Stimulated activated CD4-positive, alpha-beta T cell treated with anti-CD3 and anti-CD28 coated beads, Interleukin-4, amount 100 ng/mL, for 4 hours (primary cell): ENCODE measurements around the gene EDAR.

Experiments used
- DNase-seq, 2 experiments: peaks; one replicate each; pipeline ENCODE4 v3.0.0-alpha.2; 2020

EDAR gene

DNA sequence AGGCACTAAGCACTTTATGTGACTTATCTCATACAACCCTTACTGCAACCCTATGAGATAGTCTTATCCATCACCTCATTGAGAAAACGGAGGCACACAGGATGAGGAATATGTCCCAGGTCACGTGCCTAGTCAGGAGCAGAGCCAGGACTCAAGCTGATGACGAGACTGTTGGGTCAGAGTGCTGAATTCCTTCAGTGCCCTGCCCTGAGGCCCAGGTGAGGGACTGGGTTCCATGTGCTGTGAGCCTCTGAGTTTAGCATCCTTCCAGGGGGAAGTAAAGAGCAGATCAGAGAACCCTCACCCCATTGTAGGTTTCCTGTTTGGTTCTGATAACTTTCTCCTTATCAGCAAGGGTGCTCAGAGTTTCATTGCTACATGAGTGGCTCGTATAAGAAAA is 11.7 kb upstream of the EDAR start:
- DNase-seq, result no peak

- no peak for DNase-seq
These were observed 9.9 kb upstream of the EDAR start for GRCh38 chr2:108998911-108999310.

- no peak for DNase-seq
These were observed 5.2 kb upstream of the EDAR start for GRCh38 chr2:108994178-108994577.

DNA sequence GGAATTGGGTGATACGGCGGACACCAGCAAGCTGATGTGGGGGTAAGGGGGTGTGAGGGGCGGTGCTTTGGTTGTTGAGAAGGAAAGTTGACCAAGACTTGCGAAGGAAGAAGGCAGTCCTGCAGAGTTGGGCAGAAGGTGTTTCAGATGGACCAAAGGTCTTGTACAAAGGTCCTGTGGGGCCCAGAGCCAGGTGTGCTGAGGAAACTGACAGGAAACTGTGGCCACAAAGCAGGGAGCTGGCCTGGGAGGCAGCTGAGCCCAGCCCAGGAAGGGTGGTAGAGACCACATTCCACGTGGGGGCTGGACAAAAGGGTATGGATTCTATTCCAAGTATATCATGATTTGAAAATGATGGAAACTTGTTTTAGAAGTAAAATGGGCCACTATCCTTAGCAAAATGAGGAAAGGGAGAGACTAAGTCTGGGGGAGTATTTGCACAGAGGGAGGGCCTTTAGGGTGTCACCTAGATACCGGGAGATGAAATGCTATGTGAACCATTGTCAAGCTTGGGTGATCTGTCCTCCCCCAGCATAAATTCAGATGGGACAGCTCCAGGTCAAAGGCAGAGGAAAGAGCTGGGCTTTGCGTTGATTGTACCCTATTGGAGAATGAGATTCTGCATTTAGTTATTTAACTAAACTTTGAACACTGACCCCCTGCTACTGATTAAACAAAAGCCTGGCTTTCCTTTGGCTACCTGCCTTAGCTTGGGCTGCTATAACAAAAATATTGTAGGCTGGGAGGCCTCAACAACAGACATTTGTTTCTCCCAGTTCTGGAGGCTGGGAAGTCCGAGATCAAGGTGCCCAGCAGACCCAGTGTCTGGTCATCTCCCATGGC is 4.3 kb upstream of the EDAR start:
- DNase-seq, result no peak

DNA sequence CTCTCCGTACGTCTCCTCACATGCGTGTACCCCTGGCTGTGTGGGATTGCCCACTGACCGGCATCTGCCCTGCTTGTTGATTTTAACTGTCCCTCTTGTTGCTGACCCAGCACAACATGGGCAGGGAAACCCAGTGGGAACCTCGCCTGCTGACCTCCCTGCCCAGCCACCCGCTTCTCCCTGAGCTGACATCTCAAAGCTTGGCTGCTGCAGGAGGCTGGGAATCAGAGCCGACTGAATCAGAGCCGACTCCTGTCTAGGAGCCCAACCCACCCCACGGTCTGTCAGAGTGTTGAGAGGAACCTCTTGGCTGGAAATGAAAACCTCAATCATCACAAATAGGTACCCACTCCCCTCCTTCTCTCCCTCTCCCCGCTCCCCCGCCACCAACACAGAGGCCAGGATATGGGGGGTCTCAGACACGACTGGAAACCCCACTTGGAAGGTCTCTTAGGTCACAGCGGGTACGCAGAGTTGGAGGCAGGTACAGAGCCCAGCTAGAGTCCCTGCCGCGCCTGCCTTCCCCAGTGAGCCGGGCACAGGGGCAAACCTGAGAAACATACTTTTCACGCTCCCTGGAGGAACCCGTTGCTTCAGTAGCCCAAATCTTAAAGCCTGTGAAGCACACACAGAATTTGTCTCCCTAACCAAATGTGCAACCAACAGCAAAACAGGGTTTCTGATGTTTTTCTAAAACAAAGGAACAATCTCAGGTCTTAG is 784 bp downstream of the EDAR start:
- no peak for DNase-seq

DNA sequence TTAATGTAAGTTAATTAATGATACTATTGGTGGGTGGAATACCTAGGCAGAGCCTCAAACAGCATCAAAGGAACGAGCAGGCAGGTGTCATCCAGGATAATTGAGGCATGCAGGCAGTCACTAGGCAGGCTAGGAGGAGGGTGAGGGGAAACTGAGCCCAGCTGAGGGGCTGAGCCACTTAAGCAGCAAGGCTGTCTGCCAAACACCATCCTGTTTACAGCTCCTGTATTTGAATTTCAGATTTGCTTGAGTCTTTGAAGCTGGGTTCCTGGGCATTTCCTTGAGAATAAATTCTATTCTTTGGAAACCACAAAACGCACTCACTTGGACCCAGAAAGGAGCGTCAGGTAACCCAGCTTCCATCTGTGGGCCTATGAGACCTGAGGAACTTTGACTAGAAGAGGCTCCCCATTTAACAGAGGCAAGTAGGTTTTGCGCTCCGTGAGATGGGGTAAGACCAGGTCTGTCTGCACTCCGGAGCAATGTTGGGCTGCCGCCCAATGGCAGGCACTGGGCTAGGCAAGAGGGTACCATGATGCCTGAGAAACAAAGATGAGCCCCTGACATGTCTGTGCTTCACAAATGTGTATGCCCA is 2.0 kb downstream of the EDAR start:
- DNase-seq, result peak in 1 of 2 experiments; percentile 22

DNA sequence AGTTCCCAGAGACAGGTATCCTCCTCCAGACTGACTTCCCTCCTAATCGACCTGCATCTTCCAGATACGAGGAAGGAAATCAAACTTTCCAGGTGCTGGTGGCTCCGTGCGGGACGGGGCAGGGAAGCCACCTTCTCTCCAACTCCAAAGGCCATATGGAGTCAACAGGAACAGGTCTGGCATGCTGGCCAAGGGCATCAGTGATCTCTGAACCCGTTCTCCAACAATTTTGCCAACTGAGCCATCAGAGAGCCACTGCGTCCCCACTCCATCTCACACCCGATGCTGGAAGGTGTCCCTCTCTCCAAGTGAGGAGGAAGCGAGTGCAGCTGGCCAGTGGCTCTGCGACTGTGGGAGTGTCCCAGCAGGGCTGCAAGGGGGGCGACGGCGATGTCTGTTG is 5.4 kb downstream of the EDAR start:
- no peak for DNase-seq

GRCh38 chr2:108983061-108983460 is 6.0 kb downstream of the EDAR start:
- DNase-seq, result no peak

- no peak for DNase-seq
These were observed 6.8 kb downstream of the EDAR start for GRCh38 chr2:108982259-108982679.

GRCh38 chr2:108981846-108982245 is 7.2 kb downstream of the EDAR start:
- DNase-seq, result no peak

DNA sequence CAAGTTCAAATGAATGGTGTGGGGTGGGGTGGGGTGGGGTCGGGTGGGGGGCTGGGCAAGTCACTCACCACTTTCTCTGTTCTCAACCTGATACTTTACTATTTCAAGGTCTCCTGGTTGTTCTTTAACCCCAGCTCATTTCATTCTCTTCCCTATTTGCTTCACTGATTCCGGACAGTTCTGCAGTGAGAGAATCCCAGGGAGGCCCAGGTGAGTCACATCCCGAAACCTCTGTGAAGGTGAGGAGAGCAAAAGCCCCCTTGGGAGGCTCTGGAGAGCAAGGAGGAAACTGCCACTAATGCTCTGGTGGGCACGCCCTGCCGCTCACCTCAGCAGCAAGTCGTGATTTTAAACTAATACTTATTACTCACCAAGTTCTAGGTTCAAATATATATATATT is 8.9 kb downstream of the EDAR start:
- no peak for DNase-seq

GRCh38 chr2:108979461-108979860 is 9.6 kb downstream of the EDAR start:
- no peak for DNase-seq

- DNase-seq, result no peak
These were observed 10.3 kb downstream of the EDAR start for GRCh38 chr2:108978709-108979111.

DNA sequence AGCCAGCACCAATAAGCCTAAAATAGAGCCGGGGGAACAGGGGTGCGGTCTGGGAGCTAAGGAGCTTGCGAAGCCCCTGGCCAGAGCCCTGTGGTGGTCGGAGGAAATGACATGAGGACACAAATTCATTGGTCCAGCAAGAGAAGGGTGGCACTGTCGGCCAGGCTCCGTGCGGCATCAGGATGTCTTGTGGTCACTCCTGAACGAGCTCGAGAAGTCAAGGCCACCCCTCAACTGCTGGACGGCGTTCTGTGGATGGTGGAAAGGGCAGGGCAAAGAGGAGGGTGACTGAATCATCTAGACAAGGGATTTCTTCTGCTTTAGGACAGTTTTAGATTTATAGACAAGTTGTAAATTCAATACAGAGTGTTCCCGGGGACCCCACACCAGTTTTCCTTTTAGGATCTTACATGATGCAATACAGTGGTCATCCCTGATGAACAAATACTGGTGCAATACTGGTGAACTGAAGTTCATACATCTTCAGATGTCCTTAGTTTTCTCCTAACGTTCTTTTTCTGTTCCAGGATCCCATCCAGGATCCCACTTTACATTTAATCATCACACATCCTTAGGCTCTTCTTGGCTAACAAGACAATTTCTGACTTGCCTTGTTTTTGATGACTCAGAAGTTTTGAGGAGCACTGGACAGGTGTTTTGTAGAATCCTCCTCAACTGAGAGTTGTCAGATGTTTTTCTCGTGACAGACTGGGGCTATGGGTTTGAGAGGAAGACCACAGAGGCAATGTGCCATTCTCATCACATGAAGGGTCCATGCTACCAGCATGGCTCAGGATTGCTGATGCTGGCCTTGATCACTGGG is 13.2 kb downstream of the EDAR start:
- DNase-seq, result no peak

- DNase-seq, result no peak
These were observed 14.3 kb downstream of the EDAR start for GRCh38 chr2:108974674-108975073.

- no peak for DNase-seq
These were observed 16.4 kb downstream of the EDAR start for GRCh38 chr2:108972663-108973062.

DNA sequence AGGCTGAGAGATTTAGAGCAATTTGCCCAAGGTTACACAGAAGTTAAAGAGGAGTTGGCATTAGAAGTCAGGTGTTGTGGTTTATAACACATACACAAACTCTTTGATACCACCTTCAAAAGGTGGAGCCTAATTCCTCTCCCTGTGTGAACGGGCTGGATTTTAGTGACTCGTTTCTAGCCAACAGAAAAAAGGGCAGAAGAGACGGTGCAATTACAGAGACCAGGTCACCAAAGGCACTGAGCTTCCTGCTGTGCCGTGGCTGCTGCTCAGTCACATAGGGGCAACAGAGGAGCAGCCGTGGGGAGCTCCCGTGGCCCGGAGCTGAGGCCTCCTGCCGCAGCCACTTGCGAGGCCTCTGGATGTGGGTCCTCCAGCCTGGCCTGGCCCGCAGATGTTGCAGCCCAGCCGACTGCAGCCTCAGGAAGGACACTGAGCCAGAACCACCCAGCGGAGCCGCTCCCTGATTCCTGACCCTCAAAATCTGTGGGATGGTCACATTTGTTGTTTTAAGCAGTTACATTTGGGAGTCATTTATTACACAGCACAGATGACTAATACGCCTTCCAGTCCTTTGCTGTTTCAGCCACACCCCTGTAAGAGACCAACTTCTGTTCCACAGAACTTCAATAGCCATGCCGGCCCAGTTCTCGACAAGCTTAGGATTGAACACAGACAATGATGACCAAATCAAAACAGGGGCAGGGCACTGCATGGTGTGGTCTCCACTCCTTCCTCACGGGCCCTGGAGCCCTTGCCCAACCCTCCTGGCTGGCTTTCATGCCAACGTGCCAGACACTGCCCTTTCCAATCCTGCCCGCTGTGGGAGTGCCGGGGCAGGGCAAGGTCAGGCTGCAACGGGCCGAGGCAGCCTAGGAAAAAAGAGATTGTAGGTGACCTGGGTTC is 17.1 kb downstream of the EDAR start:
- no peak for DNase-seq

- DNase-seq, result no peak
These were observed 18.7 kb downstream of the EDAR start for GRCh38 chr2:108970369-108970768.

DNA sequence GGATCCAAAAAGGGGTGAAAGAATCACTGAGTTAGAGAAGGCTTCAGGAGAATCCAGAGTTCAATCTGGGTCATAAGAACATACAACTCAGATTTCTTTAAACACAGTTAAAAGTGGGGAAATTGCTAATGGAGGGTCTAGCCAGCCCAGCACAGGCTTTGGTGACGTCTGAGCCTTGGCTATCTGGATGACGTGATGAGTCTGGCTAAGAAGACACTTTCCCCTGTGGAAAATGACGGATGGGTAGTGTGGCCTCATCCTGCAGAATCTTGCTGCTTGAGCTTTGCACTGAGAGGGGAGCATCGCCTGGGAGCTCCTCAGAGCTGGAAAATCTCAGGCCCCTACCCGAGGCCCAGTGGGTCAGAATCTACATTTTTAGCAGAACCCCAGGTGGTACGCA is 19.2 kb downstream of the EDAR start:
- no peak for DNase-seq

- no peak for DNase-seq
These were observed 20.4 kb downstream of the EDAR start for GRCh38 chr2:108968619-108969018.

GRCh38 chr2:108967757-108968156 is 21.3 kb downstream of the EDAR start:
- DNase-seq, result no peak
